ENCODE measurements around the gene C4orf50. TPM values are rescaled to one million over a fixed set of nuclear protein-coding genes. Genes with fewer than 3 reads are reported as not detected.

The C4orf50 gene
- total RNA-seq, 4 donors from 2014 or later = 0.21 to 0.30 TPM; not detected in 2

DNA sequence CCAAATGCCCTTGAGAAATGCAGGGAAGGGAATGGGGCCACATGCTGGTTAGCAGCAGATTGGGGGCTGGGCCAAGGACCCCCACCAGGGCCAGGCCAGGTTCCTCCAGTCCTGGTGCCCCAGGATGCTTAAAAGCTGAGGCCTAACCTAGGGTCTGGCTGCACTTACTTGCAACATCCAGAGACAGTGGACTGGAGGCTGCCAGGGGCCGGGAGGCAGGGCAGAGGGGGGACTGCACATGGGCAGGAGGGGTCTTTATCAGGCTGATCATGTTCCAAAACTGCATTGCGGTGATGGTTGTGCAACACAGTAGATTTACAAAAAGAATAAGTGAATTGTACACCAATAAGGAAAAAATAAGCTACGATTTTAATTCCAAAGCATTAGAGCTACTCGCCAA, 36.8 kb upstream of the C4orf50 start:
- no peak overlapping the region for H3K4me3 ChIP-seq
- TF ChIP-seq CTCF (IDR thresholded peaks at IDR 0.05) = no peak
- TF ChIP-seq POLR2A (IDR thresholded peaks at IDR 0.05) = no peak
- no peak for TF ChIP-seq EP300 (IDR thresholded peaks at IDR 0.05)
- no peaks in the 10 kb centered on the region for H3K36me3 ChIP-seq
- WGBS, 2 donors = 74 to 80% methylated on average over 4 of the region's 4 CpGs
- no peaks in the 10 kb centered on the region for H3K4me1 ChIP-seq
- DNase-seq (ENCODE audit: low spot score in 2 of 2) = no peak
- H3K9me3 ChIP-seq = peaks cover 0 to 32% (median 6%) of the 10 kb centered on the region in 4 donors
- H3K27ac ChIP-seq = no peak overlapping the region
- no peaks in the 10 kb centered on the region for H3K27me3 ChIP-seq

GRCh38 chr4:6054162-6054922, 36.1 kb upstream of the C4orf50 start:
- no peak for TF ChIP-seq EP300 (IDR thresholded peaks at IDR 0.05)
- no peak for TF ChIP-seq CTCF (IDR thresholded peaks at IDR 0.05)
- no peak for TF ChIP-seq POLR2A (IDR thresholded peaks at IDR 0.05)
- DNase-seq (ENCODE audit: low spot score in 2 of 2) = no peak
- Histone ChIP-seq H3K27me3 (no peaks in the 10 kb centered on the region), H3K36me3 (no peaks in the 10 kb centered on the region), H3K4me1 (no peaks in the 10 kb centered on the region), H3K4me3 (no peak overlapping the region), H3K9me3 (peaks cover 0 to 25% (median 6%) of the 10 kb centered on the region in 4 donors), H3K27ac (no peak overlapping the region)
- WGBS, 2 donors = 73 to 77% methylated on average over 14 to 16 of the region's 16 CpGs

GRCh38 chr4:6052679-6053078, 34.4 kb upstream of the C4orf50 start:
- TF ChIP-seq EP300 (IDR thresholded peaks at IDR 0.05) = no peak
- no peak for TF ChIP-seq POLR2A (IDR thresholded peaks at IDR 0.05)
- no peak for TF ChIP-seq CTCF (IDR thresholded peaks at IDR 0.05)
- H3K27me3 ChIP-seq = no peaks in the 10 kb centered on the region
- H3K4me3 ChIP-seq = no peak overlapping the region
- 67 to 69% methylated on average over 6 of the region's 6 CpGs for WGBS, 2 donors
- no peak overlapping the region for H3K27ac ChIP-seq
- DNase-seq (ENCODE audit: low spot score in 2 of 2) = no peak
- H3K9me3 ChIP-seq = peaks cover 0 to 9% (median 0%) of the 10 kb centered on the region in 4 donors
- no peaks in the 10 kb centered on the region for H3K36me3 ChIP-seq
- H3K4me1 ChIP-seq = no peaks in the 10 kb centered on the region

DNA sequence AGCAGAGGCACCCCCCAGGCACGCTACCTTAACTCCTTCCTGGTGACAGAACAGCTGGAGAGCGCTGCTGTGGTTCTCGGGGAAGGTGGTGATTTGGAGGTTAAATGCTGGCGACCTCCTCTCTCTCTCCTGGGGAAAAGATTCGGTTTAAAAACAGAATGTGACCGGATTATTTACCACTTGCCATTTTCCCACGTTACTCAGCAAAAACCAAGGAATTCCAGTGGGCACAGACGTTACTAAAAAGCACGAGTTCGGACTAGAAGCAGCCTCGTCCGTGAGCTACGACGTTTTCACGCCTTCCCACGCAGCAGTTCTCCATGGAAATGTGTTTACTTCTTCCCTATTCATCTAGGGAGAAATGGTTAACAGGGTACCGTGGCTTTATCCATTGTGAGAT, 32.3 kb upstream of the C4orf50 start:
- no peaks in the 10 kb centered on the region for H3K4me1 ChIP-seq
- no peak overlapping the region for H3K27ac ChIP-seq
- TF ChIP-seq POLR2A (IDR thresholded peaks at IDR 0.05) = no peak
- TF ChIP-seq CTCF (IDR thresholded peaks at IDR 0.05) = no peak
- TF ChIP-seq EP300 (IDR thresholded peaks at IDR 0.05) = no peak
- no peaks in the 10 kb centered on the region for H3K36me3 ChIP-seq
- H3K9me3 ChIP-seq = no peaks in the 10 kb centered on the region
- H3K4me3 ChIP-seq = no peak overlapping the region
- H3K27me3 ChIP-seq = no peaks in the 10 kb centered on the region
- WGBS, 2 donors = 43 to 47% methylated on average over 17 of the region's 17 CpGs
- DNase-seq (ENCODE audit: low spot score in 2 of 2) = no peak

- WGBS, 2 donors = 52 to 57% methylated on average over 8 of the region's 8 CpGs
- H3K27ac ChIP-seq = no peak overlapping the region
- DNase-seq (ENCODE audit: low spot score in 2 of 2) = no peak
- H3K36me3 ChIP-seq = no peaks in the 10 kb centered on the region
- H3K4me3 ChIP-seq = no peak overlapping the region
- no peaks in the 10 kb centered on the region for H3K27me3 ChIP-seq
- no peaks in the 10 kb centered on the region for H3K4me1 ChIP-seq
- TF ChIP-seq CTCF (IDR thresholded peaks at IDR 0.05) = no peak
- TF ChIP-seq EP300 (IDR thresholded peaks at IDR 0.05) = no peak
- no peak for TF ChIP-seq POLR2A (IDR thresholded peaks at IDR 0.05)
- H3K9me3 ChIP-seq = no peaks in the 10 kb centered on the region
These were observed 31.8 kb upstream of the C4orf50 start for GRCh38 chr4:6049985-6050384.

All from tibial nerve (tissue), 4 donors.